HepG2 (cell line): ENCODE data around the gene FAM83C. TPM values are rescaled to one million over a fixed set of nuclear protein-coding genes. Genes with fewer than 3 reads are reported as not detected.

Experiments
- ARID5B ChIP-seq: IDR thresholded peaks from 2 replicates; pipeline ENCODE4 v1.4.0; 2020; ENCODE audit warnings: mild to moderate bottlenecking, missing genetic modification reagents
- ARNT2 ChIP-seq: sonication (generic); formaldehyde crosslinking; IDR thresholded peaks from 2 replicates; pipeline ENCODE4 v1.8.0; 2022; ENCODE audit warnings: mild to moderate bottlenecking, low read depth, missing genetic modification reagents, moderate library complexity
- ASH2L ChIP-seq: fragments of 300-600, 200-600 bp; sonication (generic); IDR thresholded peaks from 2 replicates; pipeline ENCODE4 v1.7.0; 2017; ENCODE audit warnings: low read depth, mild to moderate bottlenecking, moderate library complexity, mixed read lengths, low read length; ENCODE audit not compliant: insufficient read length
- KLF6 ChIP-seq: IDR thresholded peaks from 2 replicates; pipeline ENCODE4 v1.8.0; 2016; ENCODE audit warnings: missing biosample characterization, missing genetic modification reagents
- MED8 ChIP-seq: sonication (generic); formaldehyde crosslinking; IDR thresholded peaks from 2 replicates; pipeline ENCODE4 v1.8.1; 2023; ENCODE audit warnings: mild to moderate bottlenecking, missing genetic modification reagents; ENCODE audit not compliant: insufficient replicate concordance
- MXI1 ChIP-seq: IDR thresholded peaks from 3 replicates; pipeline ENCODE4 v1.6.1; 2012; ENCODE audit warnings: low read depth, low read length, inconsistent platforms, borderline replicate concordance
- PHF20 ChIP-seq: sonication (generic); formaldehyde crosslinking; IDR thresholded peaks from 2 replicates; pipeline ENCODE4 v1.5.0; 2020; ENCODE audit warnings: mild to moderate bottlenecking, missing genetic modification reagents
- REST ChIP-seq, 2 experiments: IDR thresholded peaks; 2 replicates each; pipeline ENCODE4 v1.6.1; 2011 to 2012; ENCODE audit warnings: low read length in 2 of 2, borderline replicate concordance in 1 of 2, low read depth in 1 of 2, mild to moderate bottlenecking in 1 of 2, moderate library complexity in 1 of 2
- ZBTB7A ChIP-seq: sonication (generic); formaldehyde crosslinking; IDR thresholded peaks from 2 replicates; pipeline ENCODE4 v1.8.0; 2022; ENCODE audit warnings: mild to moderate bottlenecking, missing genetic modification reagents
- ZNF503 ChIP-seq: sonication (generic); formaldehyde crosslinking; IDR thresholded peaks from 2 replicates; pipeline ENCODE4 v1.4.0; 2020; ENCODE audit warnings: missing genetic modification reagents
- ZNF574 ChIP-seq: sonication (generic); formaldehyde crosslinking; IDR thresholded peaks from 2 replicates; pipeline ENCODE4 v1.4.0; 2020; ENCODE audit warnings: missing genetic modification reagents
- ZNF589 ChIP-seq: sonication (generic); formaldehyde crosslinking; conservative IDR thresholded peaks from 2 replicates; pipeline ENCODE4 v1.8.0; 2022; ENCODE audit warnings: mild to moderate bottlenecking, moderate library complexity, missing genetic modification reagents
- ZNF639 ChIP-seq: conservative IDR thresholded peaks from 2 replicates; pipeline ENCODE4 v1.6.1; 2018; ENCODE audit warnings: missing genetic modification reagents
- polyA plus RNA-seq, 8 experiments: library from polyadenylated mRNA; depleted of rRNA in 3 of 8; stranded (reverse) in 7 of 8; unstranded in 1 of 8; fragments of >200 nt; fragmentation: Illumina TruSeq in 4 of 8; extraction: Trizol in 4 of 8; gene quantifications; 2 replicates each; pipeline versions ENCODE4 v1.2.1 to v1.2.3, GENCODE V29; 2011 to 2016; ENCODE audit warnings: low read depth in 4 of 8, missing spikeins in 1 of 8, mixed read lengths in 1 of 8; ENCODE audit not compliant: insufficient read depth in 1 of 8
- total RNA-seq, 5 experiments: library from RNA; depleted of rRNA; stranded (reverse); fragments of >200 nt; fragmentation: Illumina TruSeq; extraction: Trizol; gene quantifications; 2 replicates each; pipeline ENCODE4 v1.2.3, GENCODE V29; 2016; ENCODE audit warnings: low read depth in 1 of 5

Gene FAM83C
- total and polyA plus RNA-seq, 2 of the 13 experiments (the other 11 are each of a cell fraction or from before 2014, with no cell fraction given) = 0.04 TPM; not detected in 1

- no peak for TF ChIP-seq REST (IDR thresholded peaks at IDR 0.05; ENCODE audit: borderline replicate concordance in 1 of 2, low read depth in 1 of 2, low read length in 2 of 2)
- TF ChIP-seq ASH2L = no peak
- TF ChIP-seq ZNF589 (CRISPR knock-in tag) = peak; percentile 9; the same call in 1 of the 2 replicates
- no peak for TF ChIP-seq KLF6 (CRISPR knock-in tag)
- no peak for TF ChIP-seq PHF20 (CRISPR knock-in tag)
- no peak for TF ChIP-seq MXI1
- TF ChIP-seq MED8 (CRISPR knock-in tag) = no peak
- 0 out of 2 replicates have a peak, but pooled peaks have one; percentile 48 for TF ChIP-seq ARNT2
- TF ChIP-seq ZBTB7A (CRISPR knock-in tag) = peak; percentile 36; the same call in 1 of the 2 replicates
- no peak for TF ChIP-seq ZNF503 (CRISPR knock-in tag)
- TF ChIP-seq ARID5B (CRISPR knock-in tag) = no peak
- no peak for TF ChIP-seq ZNF639 (CRISPR knock-in tag)
- TF ChIP-seq ZNF574 (CRISPR knock-in tag) = no peak
Measured at GRCh38 chr20:35293303-35294292, 1.4 kb upstream of the FAM83C start (continued).
